PFSK-1 (cell line): ENCODE measurements around the gene PPIE.

Experiments used
- FOXP2 ChIP-seq: optimal IDR thresholded peaks from 2 replicates; pipeline ENCODE3; 2011; ENCODE audit warnings: borderline replicate concordance, control low read depth, inconsistent platforms; ENCODE audit not compliant: insufficient read depth; ENCODE audit errors: extremely low read length, extremely low read depth
- POLR2AphosphoS5 ChIP-seq: IDR thresholded peaks from 2 replicates; pipeline ENCODE4 v1.6.1; 2012; ENCODE audit warnings: low read depth, mild to moderate bottlenecking, control low read depth, low read length, moderate library complexity
- REST ChIP-seq, 2 experiments: IDR thresholded peaks; 2 replicates each; pipeline versions ENCODE4 v1.6.1 to v1.8.0; 2011 to 2012; ENCODE audit warnings: low read depth in 2 of 2, low read length in 2 of 2, control low read depth in 1 of 2, inconsistent platforms in 1 of 2, mild to moderate bottlenecking in 1 of 2, moderate library complexity in 1 of 2; ENCODE audit not compliant: insufficient read depth in 1 of 2
- SIN3A ChIP-seq: IDR thresholded peaks from 2 replicates; pipeline ENCODE4 v1.6.1; 2012; ENCODE audit warnings: mild to moderate bottlenecking, low read length, moderate library complexity, borderline replicate concordance; ENCODE audit not compliant: insufficient read depth
- TAF1 ChIP-seq: IDR thresholded peaks from 2 replicates; pipeline ENCODE4 v1.6.1; 2012; ENCODE audit warnings: low read length, control low read depth, borderline replicate concordance; ENCODE audit not compliant: insufficient read depth

The PPIE gene

DNA sequence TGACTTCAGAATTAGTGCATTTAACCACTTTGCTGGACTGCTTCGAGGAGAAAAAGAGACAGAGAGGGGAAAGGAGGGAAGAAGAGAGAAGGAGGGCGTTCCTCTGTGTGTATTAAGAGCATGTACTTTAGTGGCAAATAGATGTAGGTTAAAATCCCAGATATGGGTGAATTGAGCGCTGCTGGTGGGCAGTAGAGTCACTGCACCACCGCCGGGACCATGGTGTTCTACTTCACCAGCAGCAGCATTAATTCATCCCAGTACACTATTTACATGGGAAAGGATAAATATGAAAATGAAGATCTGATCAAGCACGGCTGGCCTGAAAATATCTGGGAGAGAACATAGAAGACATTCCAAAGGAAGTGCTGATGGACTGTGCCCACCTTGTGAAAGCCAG, 20.9 kb upstream of the PPIE start:
- no peak for TF ChIP-seq FOXP2
- TF ChIP-seq TAF1, result no peak
- TF ChIP-seq POLR2AphosphoS5, result no peak
- TF ChIP-seq REST (IDR thresholded peaks at IDR 0.05; ENCODE audit: insufficient read depth in 1 of 2, low read depth in 2 of 2, low read length in 2 of 2), result no peak
- no peak for TF ChIP-seq SIN3A

- TF ChIP-seq POLR2AphosphoS5, result no peak
- TF ChIP-seq FOXP2, result no peak
- TF ChIP-seq REST (IDR thresholded peaks at IDR 0.05; ENCODE audit: insufficient read depth in 1 of 2, low read depth in 2 of 2, low read length in 2 of 2), result no peak
- no peak for TF ChIP-seq TAF1
- TF ChIP-seq SIN3A, result no peak
These were observed 18.3 kb upstream of the PPIE start for GRCh38 chr1:39720094-39720999.

DNA sequence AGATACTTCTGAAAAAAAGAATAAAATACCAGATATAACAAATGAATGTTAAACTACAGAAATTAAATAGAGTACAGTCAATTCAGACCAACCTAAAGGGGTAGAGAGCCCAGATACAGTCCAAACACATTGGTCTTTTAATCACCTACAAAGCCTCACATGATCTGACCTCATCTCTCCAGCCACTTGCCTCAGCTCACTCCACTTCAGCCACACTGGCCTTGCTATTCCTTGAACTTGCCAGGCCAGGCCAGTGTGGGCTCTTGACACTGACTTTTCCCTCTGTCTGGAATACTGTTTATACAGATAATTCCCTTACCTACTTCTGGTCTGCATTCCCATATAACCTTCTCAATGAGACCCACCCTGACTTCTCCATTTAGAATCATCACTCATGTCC, 17.0 kb upstream of the PPIE start:
- TF ChIP-seq SIN3A (no peak), TAF1 (no peak), POLR2AphosphoS5 (no peak), FOXP2 (no peak), REST (IDR thresholded peaks at IDR 0.05; ENCODE audit: insufficient read depth in 1 of 2, low read depth in 2 of 2, low read length in 2 of 2) (no peak)

DNA sequence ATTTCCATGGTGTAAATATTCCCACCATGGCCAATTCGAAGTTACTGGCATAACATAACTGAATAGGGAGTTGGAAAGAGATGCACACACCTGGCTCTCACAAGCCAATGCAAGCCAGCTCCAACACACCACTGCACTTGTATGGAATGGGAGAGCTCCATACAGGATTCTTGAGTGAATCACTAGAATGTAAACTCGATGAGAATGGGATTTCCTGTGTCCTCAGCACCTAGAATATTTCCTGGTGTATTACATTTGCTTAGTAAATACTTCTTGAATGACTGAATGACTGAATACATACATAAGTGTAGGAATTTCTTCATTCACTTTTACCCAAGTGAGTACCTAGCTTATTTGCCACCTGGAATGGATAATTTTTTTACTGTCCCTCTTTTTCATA, 16.2 kb upstream of the PPIE start:
- TF ChIP-seq POLR2AphosphoS5 (no peak), REST (IDR thresholded peaks at IDR 0.05; ENCODE audit: insufficient read depth in 1 of 2, low read depth in 2 of 2, low read length in 2 of 2) (no peak), SIN3A (no peak), FOXP2 (no peak), TAF1 (no peak)

DNA sequence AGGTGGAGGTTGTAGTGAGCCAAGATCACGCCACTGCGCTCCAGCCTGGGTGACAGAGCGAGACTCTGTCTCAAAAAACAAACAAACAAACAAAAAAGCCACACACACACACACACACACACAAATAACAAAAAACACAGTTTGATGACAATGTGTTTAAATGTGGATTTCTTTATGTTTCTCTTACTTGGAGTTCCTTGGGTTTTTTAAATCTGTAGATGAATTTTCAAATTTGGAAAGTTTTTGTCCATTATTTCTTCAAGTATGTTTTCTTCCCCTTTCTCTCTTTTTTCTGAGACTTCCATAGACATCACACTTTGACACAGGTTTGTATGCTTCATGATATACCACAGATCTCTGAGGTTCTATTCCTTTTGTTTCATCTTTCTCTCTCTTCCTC, 12.1 kb upstream of the PPIE start:
- TF ChIP-seq FOXP2 (no peak), TAF1 (no peak), POLR2AphosphoS5 (no peak), REST (IDR thresholded peaks at IDR 0.05; ENCODE audit: insufficient read depth in 1 of 2, low read depth in 2 of 2, low read length in 2 of 2) (no peak), SIN3A (no peak)
